NCI-H82 treated with DMSO at 0.1 percent for 48 hours (cell line): ENCODE measurements around the gene PRAMEF5.
"Not testable (repeated sequence)": the region's sequence is repeated elsewhere in the genome, so short reads cannot be mapped to it uniquely, and the experiment has no call there.

Experiments used
- DNase-seq: peaks from one replicate; lab custom pipeline; 2025; ENCODE audit not compliant: unreplicated experiment; lab: John Stamatoyannopoulos, UW

PRAMEF5 gene

DNA sequence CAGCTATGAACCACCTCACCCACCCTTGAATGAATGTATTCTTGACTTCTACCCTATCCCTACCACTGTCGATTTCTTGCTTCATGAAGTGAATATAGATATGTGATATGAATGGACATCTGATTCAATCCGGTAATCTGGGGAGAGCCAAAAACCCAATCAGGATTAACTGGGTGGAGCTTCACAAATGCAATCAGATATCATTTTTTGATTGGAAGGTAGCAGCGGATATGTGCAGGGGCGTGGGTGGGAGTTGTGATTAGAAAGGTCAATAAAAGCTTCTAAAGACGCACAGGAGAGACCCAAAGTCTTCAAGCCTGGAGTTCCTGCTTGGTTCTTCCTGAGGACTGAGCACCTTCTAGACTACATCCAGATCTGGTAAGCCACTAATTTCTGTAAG, at the start of gene PRAMEF5:
TSS of gene PRAMEF5 (plus strand) at position 301 of the 400 bp plus-strand sequence. CDS start 5,071 bp downstream, outside the sequence.
- DNase-seq, result not testable (repeated sequence)

DNA sequence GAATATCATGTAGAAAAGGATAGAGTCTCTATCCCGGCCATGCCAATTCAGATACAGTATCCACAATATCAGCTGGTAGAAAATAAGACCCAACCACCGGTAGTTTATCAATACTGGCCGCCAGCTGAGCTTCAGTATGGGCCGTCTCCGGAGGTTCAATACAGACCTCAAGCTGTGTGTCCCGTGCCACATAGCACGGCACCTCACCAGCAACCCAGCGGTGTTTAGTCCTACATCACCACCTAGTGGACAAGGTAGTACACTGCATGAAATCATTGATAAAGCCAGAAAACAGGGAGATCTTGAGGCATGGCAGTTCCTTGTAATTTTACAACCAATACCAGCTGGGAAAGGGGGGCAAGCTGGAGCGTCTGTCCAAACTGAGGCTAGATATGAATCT, 45.3 kb upstream of the PRAMEF5 start:
- not testable (repeated sequence) for DNase-seq

DNA sequence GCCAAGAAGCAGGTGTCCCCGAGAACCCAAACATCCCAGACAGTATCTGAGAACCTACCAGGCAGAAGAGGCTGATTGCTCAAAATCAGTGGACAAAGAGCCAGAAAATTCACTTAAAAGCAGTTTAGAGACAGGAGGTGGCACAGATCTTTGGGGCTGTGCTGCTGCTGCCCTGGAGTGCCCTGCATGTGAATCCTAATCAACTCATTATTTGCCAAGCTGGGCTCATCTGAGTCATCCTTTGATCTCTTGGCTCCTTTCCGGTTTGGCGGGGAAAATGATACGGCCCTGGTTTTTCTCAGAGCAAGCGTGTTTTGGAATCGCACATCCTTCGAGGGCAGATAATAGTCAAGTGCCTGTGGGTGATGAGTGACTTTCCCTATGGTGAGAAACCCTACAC, 37.4 kb upstream of the PRAMEF5 start:
- not testable (repeated sequence) for DNase-seq

DNA sequence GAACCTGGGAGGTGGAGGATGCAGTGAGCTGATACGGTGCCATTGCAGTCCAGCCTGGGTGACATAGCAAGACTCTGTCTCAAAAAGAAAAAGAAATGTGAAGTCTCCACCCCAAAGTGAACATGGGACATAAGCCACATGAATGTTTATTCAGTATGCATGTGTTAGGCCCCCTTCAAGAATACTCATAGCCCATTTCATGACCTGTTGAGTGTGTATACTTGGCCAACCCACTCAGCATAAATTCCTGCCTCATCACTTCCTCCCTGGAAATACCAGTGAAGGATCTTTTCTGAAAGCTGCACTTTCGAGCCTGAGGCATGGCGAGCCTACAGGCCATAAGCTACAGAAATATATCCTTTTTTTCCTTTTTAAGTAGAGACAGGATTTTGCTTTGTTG, 34.8 kb upstream of the PRAMEF5 start:
- DNase-seq, result not testable (repeated sequence)

DNA sequence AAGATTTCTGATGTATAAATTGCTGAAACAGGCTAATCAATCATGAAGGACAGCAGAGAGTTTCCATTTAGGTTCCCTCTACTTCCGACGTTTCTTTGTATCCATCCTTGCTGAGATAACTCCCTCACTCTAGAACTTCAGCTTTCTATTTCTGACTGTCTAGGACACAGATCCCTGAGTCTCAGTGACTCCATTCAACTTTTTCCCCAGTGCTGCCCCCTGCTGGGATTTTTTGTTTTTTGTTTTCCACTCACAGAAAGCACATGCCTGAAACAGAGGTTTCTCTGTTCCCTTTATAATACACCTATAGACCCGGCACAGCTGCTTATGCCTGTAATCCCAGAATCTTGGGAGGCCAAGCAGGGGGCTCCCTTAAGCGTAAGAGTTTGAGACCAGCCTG, 31.2 kb upstream of the PRAMEF5 start:
- not testable (repeated sequence) for DNase-seq

DNA sequence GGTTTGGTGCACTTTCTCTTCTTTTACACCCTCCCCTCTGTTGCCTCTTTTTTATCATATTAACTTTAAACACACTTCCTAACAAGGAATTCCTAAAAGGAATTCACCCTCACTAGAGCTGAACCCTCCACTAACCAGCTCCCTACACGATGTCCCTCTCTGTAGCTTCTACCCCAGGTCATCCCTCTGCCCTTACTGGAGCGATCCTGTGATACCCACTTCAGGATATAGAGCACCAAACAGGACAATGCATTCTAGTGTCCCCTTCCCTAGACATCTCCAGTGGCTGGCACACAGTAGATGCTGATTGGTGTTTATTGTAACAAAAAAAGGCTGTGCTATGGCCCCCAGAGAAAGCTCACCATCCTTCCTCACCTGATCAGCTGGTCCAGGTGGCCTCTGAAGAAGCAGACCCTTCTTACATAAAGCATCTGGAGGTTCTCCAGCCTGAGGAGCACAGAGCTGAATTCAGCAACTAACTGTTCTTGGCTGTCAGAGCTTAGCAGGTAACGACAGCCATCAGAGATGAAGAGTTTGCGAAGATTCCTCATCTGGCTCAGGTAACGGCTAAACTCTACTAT, 29.4 kb upstream of the PRAMEF5 start:
- DNase-seq, result no peak

DNA sequence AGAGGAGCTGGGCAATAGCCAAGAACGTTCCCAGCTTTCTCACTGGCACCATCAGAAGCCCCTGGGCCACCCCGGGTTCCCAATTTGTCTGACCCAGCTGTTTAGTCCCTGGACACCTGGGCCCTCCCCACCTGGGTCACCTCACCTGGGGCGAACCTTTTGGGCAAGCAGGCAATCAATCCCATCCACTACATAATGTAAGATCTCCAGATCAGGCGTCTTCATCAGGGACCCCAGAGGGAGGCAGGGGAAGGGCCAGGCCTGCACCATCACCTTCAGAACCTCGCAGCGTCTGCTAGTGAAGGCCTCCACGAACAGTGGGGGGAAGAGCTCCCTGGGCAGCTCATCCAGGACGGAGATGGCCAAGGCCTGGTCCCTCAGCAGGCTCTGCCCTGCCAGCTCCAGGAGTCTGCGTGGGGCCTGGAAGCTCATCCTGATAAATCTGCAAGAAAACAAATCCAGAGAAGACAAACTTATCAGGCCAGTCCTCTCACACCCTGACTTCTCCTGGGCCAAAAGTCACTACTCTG, 28.3 kb upstream of the PRAMEF5 start, which contains the start of gene PRAMEF18:
TSS of gene PRAMEF18 (minus strand) at position 480 of the 530 bp plus-strand sequence. CDS start at position 432, 48 bp downstream.
- DNase-seq, result not testable (repeated sequence)

DNA sequence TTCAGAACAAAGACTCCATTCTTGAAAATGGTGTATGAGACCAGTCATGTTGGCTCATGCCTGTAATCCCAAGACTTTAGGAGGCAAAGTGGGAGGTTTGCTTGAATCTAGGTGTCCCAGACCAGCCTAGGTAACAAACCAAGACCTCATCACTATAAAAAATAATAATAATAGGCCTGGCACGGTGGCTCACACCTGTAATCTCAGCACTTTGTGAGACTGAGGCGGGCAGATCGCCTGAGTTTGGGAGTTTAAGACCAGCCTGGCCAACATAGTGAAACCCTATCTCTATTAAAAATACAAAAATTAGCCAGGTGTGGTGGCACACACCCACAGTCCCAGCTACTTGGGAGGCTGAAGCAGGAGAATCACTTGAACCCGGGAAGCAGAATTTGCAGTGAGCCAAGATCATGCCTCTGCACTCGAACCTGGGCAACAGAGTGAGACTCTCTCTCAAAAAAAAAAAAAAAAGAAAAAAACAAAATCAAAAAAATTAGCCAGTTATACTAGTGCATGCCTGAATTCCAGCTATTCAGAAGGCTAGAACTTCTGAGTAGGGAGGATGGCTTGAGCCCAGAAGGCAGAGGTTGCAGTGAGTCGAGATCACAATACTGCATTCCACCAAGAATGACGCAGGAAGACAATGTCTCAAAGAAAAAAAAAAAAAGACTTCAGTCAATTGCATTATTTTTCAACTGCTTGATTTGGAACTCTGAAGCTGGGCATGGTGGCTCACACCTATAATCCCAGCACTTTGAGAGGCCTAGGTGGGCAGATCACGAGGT, 26.5 kb upstream of the PRAMEF5 start:
- not testable (repeated sequence) for DNase-seq

DNA sequence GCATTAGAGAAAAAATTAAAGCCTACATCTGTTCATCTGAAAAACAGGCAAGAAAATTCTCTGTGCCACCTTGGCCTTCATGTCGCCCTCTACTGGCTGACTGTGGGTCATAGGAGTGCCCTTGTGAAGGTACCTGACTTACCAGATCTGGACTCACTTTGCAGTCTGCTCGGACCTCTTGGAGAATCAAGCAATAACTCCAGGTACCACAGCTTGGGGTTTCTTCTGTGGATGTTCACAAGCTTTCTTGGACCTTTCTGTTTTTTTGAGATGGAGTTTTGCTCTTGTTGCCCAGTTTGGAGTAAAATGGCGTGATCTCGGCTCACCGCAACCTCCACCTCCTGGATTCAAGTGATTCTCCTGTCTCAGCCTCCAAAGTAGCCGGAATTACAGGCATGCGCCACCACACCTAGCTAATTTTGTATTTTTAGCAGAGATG, 25.6 kb upstream of the PRAMEF5 start:
- DNase-seq, result no peak

DNA sequence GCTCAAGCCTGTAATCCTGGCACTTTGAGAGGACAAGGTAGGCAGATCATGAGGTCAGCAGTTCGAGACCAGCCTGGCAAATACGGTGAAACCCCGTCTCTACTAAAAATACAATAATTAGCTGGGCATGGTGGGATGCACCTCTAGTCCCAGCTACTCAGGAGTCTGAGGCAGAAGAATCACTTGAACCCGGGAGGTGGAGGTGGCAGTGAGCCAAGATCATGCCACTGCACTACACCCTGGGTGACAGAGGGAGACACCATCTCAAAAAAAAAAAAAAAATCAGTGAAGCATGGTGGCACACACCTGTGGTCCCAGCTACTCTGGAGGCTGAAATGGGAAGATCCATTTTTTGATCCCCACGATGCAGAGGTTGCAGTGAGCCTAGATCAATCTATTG, 23.9 kb upstream of the PRAMEF5 start:
- DNase-seq, result not testable (repeated sequence)

DNA sequence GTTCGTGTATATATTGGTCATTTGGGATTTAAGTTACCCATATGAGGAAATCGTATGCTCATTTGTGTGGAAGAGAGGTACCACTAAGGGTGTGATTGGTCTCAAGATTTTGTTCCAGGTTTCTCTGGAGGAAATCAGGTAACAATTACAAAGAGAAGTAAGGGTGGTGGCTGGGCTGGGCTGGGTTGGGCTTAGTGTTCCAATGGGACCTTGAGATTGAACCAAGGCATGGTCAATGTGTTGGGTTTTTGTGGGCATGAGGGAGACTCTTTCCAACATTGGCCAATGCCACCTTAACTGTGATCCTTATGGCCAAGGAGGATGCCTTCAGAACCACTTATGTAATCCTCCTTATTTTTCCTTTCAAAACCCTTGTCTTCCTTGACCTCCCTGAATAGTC, 23.4 kb upstream of the PRAMEF5 start:
- DNase-seq, result not testable (repeated sequence)

DNA sequence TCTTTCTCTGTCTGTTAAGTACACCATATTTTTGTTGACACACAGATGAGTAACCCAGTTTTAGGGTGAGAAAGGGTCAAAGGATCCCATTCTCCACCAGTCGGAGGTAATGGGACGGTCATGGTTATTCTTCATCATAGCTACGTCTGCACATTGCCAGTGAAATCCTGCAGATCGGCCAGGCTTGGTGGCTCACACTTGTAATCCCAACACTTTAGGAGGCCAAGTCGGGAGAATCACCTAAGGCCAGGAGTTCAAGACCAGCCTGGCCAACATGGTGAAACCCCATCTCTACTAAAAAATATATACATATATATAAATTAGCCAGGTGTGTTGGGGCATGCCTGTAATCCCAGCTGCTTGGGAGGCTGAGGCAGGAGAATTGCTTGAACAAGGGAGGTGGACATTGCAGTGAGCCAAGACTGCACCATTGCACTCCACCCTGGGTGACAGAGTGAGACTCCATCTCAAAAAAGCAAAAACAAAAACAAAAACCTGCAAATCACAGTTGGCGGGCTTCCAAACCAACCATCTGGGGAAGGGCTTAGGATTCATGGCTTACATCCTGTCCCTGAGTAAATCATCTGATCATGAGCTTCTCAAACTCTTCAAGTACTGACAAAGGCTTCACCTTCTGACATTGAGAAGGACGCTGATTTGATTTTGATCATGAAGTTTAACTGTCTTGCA, 22.8 kb upstream of the PRAMEF5 start:
- DNase-seq, result not testable (repeated sequence)

DNA sequence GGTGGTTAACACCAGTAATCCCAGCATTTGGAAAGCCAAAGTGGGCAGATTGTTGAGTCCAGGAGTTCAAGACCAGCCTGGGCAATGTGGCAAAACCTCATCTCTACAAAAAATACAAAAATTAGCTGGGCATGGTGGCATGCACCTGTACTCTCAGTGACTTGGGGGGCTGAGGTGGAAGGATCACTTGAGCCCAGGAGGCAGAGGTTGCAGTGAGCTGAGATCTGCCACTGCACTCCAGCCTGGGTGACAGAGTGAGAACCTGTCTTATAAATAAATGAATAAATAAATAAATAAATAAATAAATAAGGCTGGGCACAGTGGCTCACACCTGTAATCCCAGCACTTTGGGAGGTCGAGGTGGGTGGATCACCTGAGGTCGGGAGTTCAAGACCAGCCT, 21.9 kb upstream of the PRAMEF5 start:
- DNase-seq, result not testable (repeated sequence)

DNA sequence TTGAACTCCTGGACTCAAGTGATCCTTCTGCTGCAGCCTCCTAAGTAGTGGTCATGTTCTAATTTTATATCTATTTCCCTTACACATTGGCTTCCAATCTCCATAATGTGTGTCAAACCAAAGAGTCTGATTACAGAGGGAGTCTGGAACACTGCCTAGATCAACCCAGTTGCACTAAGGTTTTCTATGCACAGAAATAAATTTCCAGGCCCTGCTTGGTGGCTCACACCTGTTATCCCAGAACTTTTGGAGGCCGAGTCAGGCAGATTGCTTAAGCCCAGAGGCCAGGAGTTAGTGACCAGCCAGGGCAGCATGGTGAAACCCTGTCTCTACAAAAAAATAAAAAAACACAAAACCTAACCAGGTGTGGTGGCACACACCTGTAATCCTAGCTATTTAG, 19.9 kb upstream of the PRAMEF5 start:
- DNase-seq, result not testable (repeated sequence)

DNA sequence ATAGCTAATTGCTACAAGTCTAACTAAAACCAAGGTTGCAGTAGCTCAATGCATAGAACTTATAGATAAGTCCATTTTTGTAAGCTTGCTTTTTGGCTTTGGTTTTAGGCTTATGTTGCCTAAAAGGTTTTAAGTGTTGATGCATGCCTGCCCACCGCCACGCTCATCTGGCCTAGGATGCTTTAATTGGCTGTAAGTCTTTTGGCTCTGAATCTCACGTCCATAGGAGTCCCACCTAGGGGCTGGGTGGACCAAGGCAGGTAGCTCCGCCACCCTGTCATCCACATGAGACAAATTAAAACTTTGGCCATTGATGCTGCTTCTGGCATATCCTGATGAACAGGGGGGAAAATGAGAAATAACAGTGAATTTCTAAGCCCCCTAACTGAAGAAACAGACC, 16.4 kb upstream of the PRAMEF5 start:
- DNase-seq, result not testable (repeated sequence)

DNA sequence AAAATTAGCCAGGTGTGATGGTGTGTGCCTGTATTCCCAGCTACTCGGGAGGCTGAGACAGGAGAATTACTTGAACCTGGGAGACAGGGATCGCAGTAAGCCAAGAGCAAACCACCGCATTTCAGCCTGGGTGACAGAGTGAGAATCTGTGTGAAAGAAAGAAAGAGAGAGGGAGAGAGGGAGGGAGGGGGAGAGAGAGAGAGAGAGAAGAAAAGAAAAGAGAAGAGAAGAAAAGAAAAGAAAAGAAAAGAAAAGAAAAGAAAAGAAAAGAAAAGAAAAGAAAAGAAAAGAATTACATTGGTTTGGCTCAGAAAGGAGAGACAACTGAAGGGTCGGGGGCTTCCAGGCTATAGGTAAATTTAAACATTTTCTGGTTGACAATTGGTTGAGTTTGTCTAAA, 14.4 kb upstream of the PRAMEF5 start:
- DNase-seq, result not testable (repeated sequence)

DNA sequence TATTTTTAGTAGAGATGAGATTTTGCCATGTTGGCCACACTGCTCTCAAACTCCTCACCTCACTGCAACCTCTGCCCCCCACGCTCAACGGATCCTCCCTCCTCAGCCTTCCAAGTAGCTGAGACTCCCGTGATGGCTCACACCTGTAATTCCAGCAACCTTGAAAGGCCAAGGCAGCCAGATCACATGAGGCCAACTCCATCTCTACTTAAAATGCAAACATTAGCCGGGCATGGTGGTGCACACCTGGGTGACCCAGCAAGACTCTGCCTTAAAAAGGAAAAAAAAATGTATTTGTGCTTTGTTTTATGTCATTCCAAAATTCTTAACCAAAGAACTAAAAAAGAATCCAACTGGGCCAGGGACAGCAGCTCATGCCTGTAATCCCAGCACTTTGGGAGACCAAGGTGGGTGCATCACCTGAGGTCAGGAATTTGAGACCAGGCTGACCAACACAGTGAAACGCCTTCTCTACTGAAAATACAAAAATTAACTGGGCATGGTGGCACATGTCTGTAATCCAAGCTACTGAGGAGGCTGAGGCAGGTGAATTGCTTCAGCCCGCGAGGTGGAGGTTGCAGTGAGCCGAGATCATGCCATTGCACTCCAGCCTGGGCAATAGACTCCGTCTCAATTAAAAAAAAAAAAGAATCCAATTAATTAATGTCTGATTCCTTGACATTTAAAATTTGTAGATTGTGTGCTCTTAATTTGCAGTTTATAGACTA, 10.3 kb upstream of the PRAMEF5 start:
- not testable (repeated sequence) for DNase-seq

DNA sequence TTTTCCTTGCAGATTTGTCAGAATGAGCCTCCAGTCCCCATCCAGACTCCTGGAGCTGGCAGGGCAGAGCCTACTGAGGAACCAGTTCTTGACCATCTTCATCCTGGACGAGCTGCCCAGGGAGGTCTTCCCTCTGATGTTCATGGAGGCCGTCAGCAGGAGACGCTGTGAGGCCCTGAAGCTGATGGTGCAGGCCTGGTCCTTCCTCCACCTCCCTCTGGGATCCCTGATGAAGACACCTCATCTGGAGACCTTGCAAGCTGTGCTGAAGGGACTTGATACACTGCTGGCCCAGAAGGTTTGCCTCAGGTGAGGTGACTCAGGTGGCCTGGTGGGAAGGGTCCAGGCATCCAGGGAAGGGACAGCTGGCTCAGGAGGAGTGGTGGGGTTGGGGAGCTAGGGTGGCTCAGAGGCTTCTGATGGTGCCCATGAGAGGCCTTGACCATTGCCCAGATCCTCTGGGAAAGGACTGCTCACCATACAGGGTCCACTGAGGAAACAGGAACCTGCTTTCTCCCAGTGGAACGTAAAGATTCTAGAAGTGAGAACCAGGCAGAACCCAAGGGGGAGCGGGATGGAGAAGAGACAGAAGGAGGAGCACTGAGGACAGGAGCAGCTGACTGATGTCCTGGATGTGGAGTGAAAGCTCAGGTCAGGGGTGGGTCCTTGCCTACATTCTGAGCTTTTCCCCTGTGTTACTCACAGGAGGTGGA, 8.0 kb upstream of the PRAMEF5 start:
- DNase-seq, result not testable (repeated sequence)

DNA sequence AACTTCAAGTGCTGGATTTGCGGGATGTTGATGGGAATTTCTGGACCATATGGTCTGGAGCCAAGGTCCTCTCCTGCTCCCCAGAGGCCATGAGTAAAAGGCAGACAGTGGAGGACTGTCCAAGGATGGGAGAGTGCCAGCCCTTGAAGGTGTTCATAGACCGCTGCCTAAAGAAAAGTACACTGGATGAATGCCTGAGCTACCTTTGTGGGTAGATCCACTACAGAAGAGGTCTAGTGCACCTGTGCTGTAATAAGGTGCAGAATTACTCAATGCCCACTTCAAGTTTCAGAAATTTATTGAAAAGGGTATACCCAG, 7.5 kb upstream of the PRAMEF5 start:
- DNase-seq, result not testable (repeated sequence)

DNA sequence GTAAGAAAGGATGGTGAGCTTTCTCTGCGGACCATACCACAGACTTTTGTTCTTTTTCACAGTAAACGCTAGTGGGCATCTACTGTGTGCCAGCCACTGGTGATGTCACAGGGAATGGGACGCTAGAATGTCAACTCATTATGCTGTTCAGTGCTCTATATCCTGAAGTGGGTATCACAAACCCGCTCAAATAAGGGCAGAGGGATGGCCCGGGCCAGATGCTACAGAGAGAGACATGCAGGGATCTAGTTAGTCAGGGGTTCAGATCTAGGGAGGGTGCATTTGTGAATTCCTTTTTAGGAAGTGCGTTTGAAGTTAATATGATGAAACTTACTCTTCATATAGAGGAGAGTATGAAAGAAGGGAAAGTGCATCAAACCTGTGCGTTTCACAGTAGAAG, 6.9 kb upstream of the PRAMEF5 start:
- not testable (repeated sequence) for DNase-seq
